ENCODE results near the gene NELL2. TPM values are rescaled to one million over a fixed set of nuclear protein-coding genes. Genes with fewer than 3 reads are reported as not detected.

NELL2 gene
- total and polyA plus RNA-seq, 2 donors (not counting 1 experiment from before 2014, with no cell fraction given) = 0.17 TPM; not detected in 1

GRCh38 chr12:44460261-44460660, 415.9 kb downstream of the NELL2 start:
- no peak overlapping the region for H3K4me3 ChIP-seq (replicated peaks in 1 of 4; ENCODE audit: control extremely low read depth in 1 of 4, insufficient read depth in 1 of 4, low read depth in 3 of 4, low read length in 4 of 4)
- no peak for DNase-seq (ENCODE audit: low read depth in 2 of 2)

GRCh38 chr12:44459569-44459968, 416.5 kb downstream of the NELL2 start:
- H3K4me2 ChIP-seq (ENCODE audit: extremely low read depth, insufficient read depth, low read length) = no peak overlapping the region
- H3K27me3 ChIP-seq (ENCODE audit: control insufficient read depth, insufficient read depth, low read length) = no peaks in the 10 kb centered on the region
- no peak for TF ChIP-seq EZH2 (IDR thresholded peaks at IDR 0.05; ENCODE audit: low read length, missing control alignments)
- TF ChIP-seq CTCF (conservative IDR thresholded peaks at IDR 0.05 in 1 of 2, IDR thresholded peaks at IDR 0.05 in 1 of 2; ENCODE audit: low read depth in 1 of 2, low read length in 2 of 2) = no peak
- no peak overlapping the region for H3K4me3 ChIP-seq (replicated peaks in 1 of 4; ENCODE audit: control extremely low read depth in 1 of 4, insufficient read depth in 1 of 4, low read depth in 3 of 4, low read length in 4 of 4)
- no peaks in the 10 kb centered on the region for H3K9me3 ChIP-seq (ENCODE audit: control insufficient read depth, insufficient read depth, low read depth, low read length)
- H2AFZ ChIP-seq (ENCODE audit: low read length) = no peak overlapping the region
- H3K27ac ChIP-seq (ENCODE audit: insufficient read depth, low read length) = no peak overlapping the region
- no peaks in the 10 kb centered on the region for H3K79me2 ChIP-seq (ENCODE audit: control insufficient read depth, insufficient read depth, low read length)
- H3K4me1 ChIP-seq (ENCODE audit: control insufficient read depth, extremely low read depth, insufficient read depth, low read length) = no peaks in the 10 kb centered on the region
- H3K9ac ChIP-seq (ENCODE audit: insufficient read depth, low read length) = no peak overlapping the region
- H4K20me1 ChIP-seq (ENCODE audit: control insufficient read depth, extremely low read depth, insufficient read depth, low read length) = no peaks in the 10 kb centered on the region
- DNase-seq (ENCODE audit: low read depth in 2 of 2) = no peak
- no peaks in the 10 kb centered on the region for H3K36me3 ChIP-seq (ENCODE audit: control insufficient read depth, insufficient read depth, low read length)

More at GRCh38 chr12:44460261-44460660, 415.9 kb downstream of the NELL2 start:
- no peaks in the 10 kb centered on the region for H3K79me2 ChIP-seq (ENCODE audit: control insufficient read depth, insufficient read depth, low read length)
- no peak overlapping the region for H2AFZ ChIP-seq (ENCODE audit: low read length)
- H3K4me1 ChIP-seq (ENCODE audit: control insufficient read depth, extremely low read depth, insufficient read depth, low read length) = no peaks in the 10 kb centered on the region
- H3K36me3 ChIP-seq (ENCODE audit: control insufficient read depth, insufficient read depth, low read length) = no peaks in the 10 kb centered on the region
- no peak overlapping the region for H3K9ac ChIP-seq (ENCODE audit: insufficient read depth, low read length)
- H3K27me3 ChIP-seq (ENCODE audit: control insufficient read depth, insufficient read depth, low read length) = no peaks in the 10 kb centered on the region
- H4K20me1 ChIP-seq (ENCODE audit: control insufficient read depth, extremely low read depth, insufficient read depth, low read length) = no peaks in the 10 kb centered on the region
- H3K27ac ChIP-seq (ENCODE audit: insufficient read depth, low read length) = no peak overlapping the region
- TF ChIP-seq EZH2 (IDR thresholded peaks at IDR 0.05; ENCODE audit: low read length, missing control alignments) = no peak
- no peak for TF ChIP-seq CTCF (conservative IDR thresholded peaks at IDR 0.05 in 1 of 2, IDR thresholded peaks at IDR 0.05 in 1 of 2; ENCODE audit: low read depth in 1 of 2, low read length in 2 of 2)
- no peaks in the 10 kb centered on the region for H3K9me3 ChIP-seq (ENCODE audit: control insufficient read depth, insufficient read depth, low read depth, low read length)
- no peak overlapping the region for H3K4me2 ChIP-seq (ENCODE audit: extremely low read depth, insufficient read depth, low read length)

Other genes with a start within 250 kb of the NELL2 start
- not detected in 2 replicates for gene DBX2, start 174.8 kb upstream of the NELL2 start, total RNA-seq
- gene DBX2, start 174.8 kb upstream of the NELL2 start, polyA plus RNA-seq = not detected in 2 replicates